HepG2 (cell line): ENCODE results near the gene RRAGA. TPM values are rescaled to one million over a fixed set of nuclear protein-coding genes. Genes with fewer than 3 reads are reported as not detected.

Experiments
- ATF5 ChIP-seq: sonication (generic); formaldehyde crosslinking; IDR thresholded peaks from 2 replicates; pipeline ENCODE4 v1.4.0; 2020; ENCODE audit warnings: mild to moderate bottlenecking, low read depth, missing genetic modification reagents
- CHD2 ChIP-seq: IDR thresholded peaks from 2 replicates; pipeline ENCODE4 v1.6.1; 2011; ENCODE audit warnings: low read depth, low read length, improper control_type of control experiment
- RFX3 ChIP-seq: IDR thresholded peaks from 2 replicates; pipeline ENCODE4 v1.6.1; 2016; ENCODE audit warnings: missing biosample characterization, missing genetic modification reagents
- ZFAT ChIP-seq: sonication (generic); formaldehyde crosslinking; conservative IDR thresholded peaks from 2 replicates; pipeline ENCODE4 v1.8.1; 2023; ENCODE audit warnings: missing genetic modification reagents, inconsistent platforms
- ZFP82 ChIP-seq: sonication (generic); formaldehyde crosslinking; IDR thresholded peaks from 2 replicates; pipeline ENCODE4 v1.5.1; 2020; ENCODE audit warnings: mild to moderate bottlenecking, missing genetic modification reagents, borderline replicate concordance
- ZNF234 ChIP-seq: sonication (generic); formaldehyde crosslinking; conservative IDR thresholded peaks from 2 replicates; pipeline ENCODE4 v1.5.1; 2020; ENCODE audit warnings: mild to moderate bottlenecking, missing genetic modification reagents
- ZNF383 ChIP-seq: sonication (generic); formaldehyde crosslinking; IDR thresholded peaks from 2 replicates; pipeline ENCODE4 v1.4.0; 2020; ENCODE audit warnings: missing genetic modification reagents, mild to moderate bottlenecking, borderline replicate concordance
- ZNF746 ChIP-seq: sonication (generic); formaldehyde crosslinking; IDR thresholded peaks from 2 replicates; pipeline ENCODE4 v1.8.0; 2022; ENCODE audit warnings: mild to moderate bottlenecking, missing genetic modification reagents
- polyA plus RNA-seq, 8 experiments: library from polyadenylated mRNA; depleted of rRNA in 3 of 8; stranded (reverse) in 7 of 8; unstranded in 1 of 8; fragments of >200 nt; fragmentation: Illumina TruSeq in 4 of 8; extraction: Trizol in 4 of 8; gene quantifications; 2 replicates each; pipeline versions ENCODE4 v1.2.1 to v1.2.3, GENCODE V29; 2011 to 2016; ENCODE audit warnings: low read depth in 4 of 8, missing spikeins in 1 of 8, mixed read lengths in 1 of 8; ENCODE audit not compliant: insufficient read depth in 1 of 8
- total RNA-seq, 5 experiments: library from RNA; depleted of rRNA; stranded (reverse); fragments of >200 nt; fragmentation: Illumina TruSeq; extraction: Trizol; gene quantifications; 2 replicates each; pipeline ENCODE4 v1.2.3, GENCODE V29; 2016; ENCODE audit warnings: low read depth in 1 of 5
- TF ChIP-seq, protein P1 (sequence below): sonication (generic); formaldehyde crosslinking; IDR thresholded peaks from 2 replicates; pipeline ENCODE4 v1.4.0; 2020; ENCODE audit warnings: missing genetic modification reagents, borderline replicate concordance
- TF ChIP-seq, protein P2 (sequence below): sonication (generic); formaldehyde crosslinking; IDR thresholded peaks from 2 replicates; pipeline ENCODE4 v1.4.0; 2020; ENCODE audit warnings: mild to moderate bottlenecking, missing genetic modification reagents, borderline replicate concordance
- TF ChIP-seq, protein P3 (sequence below): sonication (generic); formaldehyde crosslinking; IDR thresholded peaks from 2 replicates; pipeline ENCODE4 v1.5.0; 2020; ENCODE audit warnings: mild to moderate bottlenecking, missing genetic modification reagents

Gene RRAGA
- total and polyA plus RNA-seq, 2 of the 13 experiments (the other 11 are each of a cell fraction or from before 2014, with no cell fraction given) = 37.5 to 118 TPM

GRCh38 chr9:19048966-19049916 lies at the start of gene RRAGA (continued):
- TF ChIP-seq ZNF383 (CRISPR knock-in tag) (no peak), RFX3 (CRISPR knock-in tag) (peak; percentile 73), ZNF746 (CRISPR knock-in tag) (peak; percentile 86), ZFAT (CRISPR knock-in tag) (peak; percentile 81; the same call in 1 of the 2 replicates), ZNF234 (peak; percentile 29; the same call in 1 of the 2 replicates), ATF5 (CRISPR knock-in tag) (no peak), CHD2 (peak; percentile 98), ZFP82 (CRISPR knock-in tag) (peak; percentile 93)
- TF ChIP-seq, protein P1, sequence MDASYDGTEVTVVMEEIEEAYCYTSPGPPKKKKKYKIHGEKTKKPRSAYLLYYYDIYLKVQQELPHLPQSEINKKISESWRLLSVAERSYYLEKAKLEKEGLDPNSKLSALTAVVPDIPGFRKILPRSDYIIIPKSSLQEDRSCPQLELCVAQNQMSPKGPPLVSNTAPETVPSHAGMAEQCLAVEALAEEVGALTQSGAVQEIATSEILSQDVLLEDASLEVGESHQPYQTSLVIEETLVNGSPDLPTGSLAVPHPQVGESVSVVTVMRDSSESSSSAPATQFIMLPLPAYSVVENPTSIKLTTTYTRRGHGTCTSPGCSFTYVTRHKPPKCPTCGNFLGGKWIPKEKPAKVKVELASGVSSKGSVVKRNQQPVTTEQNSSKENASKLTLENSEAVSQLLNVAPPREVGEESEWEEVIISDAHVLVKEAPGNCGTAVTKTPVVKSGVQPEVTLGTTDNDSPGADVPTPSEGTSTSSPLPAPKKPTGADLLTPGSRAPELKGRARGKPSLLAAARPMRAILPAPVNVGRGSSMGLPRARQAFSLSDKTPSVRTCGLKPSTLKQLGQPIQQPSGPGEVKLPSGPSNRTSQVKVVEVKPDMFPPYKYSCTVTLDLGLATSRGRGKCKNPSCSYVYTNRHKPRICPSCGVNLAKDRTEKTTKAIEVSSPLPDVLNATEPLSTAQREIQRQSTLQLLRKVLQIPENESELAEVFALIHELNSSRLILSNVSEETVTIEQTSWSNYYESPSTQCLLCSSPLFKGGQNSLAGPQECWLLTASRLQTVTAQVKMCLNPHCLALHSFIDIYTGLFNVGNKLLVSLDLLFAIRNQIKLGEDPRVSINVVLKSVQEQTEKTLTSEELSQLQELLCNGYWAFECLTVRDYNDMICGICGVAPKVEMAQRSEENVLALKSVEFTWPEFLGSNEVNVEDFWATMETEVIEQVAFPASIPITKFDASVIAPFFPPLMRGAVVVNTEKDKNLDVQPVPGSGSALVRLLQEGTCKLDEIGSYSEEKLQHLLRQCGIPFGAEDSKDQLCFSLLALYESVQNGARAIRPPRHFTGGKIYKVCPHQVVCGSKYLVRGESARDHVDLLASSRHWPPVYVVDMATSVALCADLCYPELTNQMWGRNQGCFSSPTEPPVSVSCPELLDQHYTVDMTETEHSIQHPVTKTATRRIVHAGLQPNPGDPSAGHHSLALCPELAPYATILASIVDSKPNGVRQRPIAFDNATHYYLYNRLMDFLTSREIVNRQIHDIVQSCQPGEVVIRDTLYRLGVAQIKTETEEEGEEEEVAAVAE (CRISPR knock-in tag) = peak; percentile 80; the same call in 1 of the 2 replicates
- TF ChIP-seq, protein P2, sequence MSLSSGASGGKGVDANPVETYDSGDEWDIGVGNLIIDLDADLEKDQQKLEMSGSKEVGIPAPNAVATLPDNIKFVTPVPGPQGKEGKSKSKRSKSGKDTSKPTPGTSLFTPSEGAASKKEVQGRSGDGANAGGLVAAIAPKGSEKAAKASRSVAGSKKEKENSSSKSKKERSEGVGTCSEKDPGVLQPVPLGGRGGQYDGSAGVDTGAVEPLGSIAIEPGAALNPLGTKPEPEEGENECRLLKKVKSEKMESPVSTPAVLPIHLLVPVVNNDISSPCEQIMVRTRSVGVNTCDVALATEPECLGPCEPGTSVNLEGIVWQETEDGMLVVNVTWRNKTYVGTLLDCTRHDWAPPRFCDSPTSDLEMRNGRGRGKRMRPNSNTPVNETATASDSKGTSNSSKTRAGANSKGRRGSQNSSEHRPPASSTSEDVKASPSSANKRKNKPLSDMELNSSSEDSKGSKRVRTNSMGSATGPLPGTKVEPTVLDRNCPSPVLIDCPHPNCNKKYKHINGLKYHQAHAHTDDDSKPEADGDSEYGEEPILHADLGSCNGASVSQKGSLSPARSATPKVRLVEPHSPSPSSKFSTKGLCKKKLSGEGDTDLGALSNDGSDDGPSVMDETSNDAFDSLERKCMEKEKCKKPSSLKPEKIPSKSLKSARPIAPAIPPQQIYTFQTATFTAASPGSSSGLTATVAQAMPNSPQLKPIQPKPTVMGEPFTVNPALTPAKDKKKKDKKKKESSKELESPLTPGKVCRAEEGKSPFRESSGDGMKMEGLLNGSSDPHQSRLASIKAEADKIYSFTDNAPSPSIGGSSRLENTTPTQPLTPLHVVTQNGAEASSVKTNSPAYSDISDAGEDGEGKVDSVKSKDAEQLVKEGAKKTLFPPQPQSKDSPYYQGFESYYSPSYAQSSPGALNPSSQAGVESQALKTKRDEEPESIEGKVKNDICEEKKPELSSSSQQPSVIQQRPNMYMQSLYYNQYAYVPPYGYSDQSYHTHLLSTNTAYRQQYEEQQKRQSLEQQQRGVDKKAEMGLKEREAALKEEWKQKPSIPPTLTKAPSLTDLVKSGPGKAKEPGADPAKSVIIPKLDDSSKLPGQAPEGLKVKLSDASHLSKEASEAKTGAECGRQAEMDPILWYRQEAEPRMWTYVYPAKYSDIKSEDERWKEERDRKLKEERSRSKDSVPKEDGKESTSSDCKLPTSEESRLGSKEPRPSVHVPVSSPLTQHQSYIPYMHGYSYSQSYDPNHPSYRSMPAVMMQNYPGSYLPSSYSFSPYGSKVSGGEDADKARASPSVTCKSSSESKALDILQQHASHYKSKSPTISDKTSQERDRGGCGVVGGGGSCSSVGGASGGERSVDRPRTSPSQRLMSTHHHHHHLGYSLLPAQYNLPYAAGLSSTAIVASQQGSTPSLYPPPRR (CRISPR knock-in tag) = peak; percentile 55; the same call in 1 of the 2 replicates
- TF ChIP-seq, protein P3, sequence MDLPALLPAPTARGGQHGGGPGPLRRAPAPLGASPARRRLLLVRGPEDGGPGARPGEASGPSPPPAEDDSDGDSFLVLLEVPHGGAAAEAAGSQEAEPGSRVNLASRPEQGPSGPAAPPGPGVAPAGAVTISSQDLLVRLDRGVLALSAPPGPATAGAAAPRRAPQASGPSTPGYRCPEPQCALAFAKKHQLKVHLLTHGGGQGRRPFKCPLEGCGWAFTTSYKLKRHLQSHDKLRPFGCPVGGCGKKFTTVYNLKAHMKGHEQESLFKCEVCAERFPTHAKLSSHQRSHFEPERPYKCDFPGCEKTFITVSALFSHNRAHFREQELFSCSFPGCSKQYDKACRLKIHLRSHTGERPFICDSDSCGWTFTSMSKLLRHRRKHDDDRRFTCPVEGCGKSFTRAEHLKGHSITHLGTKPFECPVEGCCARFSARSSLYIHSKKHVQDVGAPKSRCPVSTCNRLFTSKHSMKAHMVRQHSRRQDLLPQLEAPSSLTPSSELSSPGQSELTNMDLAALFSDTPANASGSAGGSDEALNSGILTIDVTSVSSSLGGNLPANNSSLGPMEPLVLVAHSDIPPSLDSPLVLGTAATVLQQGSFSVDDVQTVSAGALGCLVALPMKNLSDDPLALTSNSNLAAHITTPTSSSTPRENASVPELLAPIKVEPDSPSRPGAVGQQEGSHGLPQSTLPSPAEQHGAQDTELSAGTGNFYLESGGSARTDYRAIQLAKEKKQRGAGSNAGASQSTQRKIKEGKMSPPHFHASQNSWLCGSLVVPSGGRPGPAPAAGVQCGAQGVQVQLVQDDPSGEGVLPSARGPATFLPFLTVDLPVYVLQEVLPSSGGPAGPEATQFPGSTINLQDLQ (CRISPR knock-in tag) = peak; percentile 83
